SK-N-SH (cell line): Measurements from ENCODE around the gene ATXN7L3.

ENCODE experiments used
- EP300 ChIP-seq, 2 experiments: IDR thresholded peaks; 2 replicates each; pipeline versions ENCODE4 v1.4.0 to v1.6.1; 2012; ENCODE audit warnings: borderline replicate concordance in 1 of 2, low read depth in 1 of 2, low read length in 1 of 2
- FOSL2 ChIP-seq: IDR thresholded peaks from 2 replicates; pipeline ENCODE4 v1.4.0; 2012; ENCODE audit warnings: low read depth, mild to moderate bottlenecking, moderate library complexity, borderline replicate concordance
- MXI1 ChIP-seq: IDR thresholded peaks from 2 replicates; pipeline ENCODE4 v1.6.1; 2012; ENCODE audit warnings: mild to moderate bottlenecking, low read depth, low read length, improper control_type of control experiment
- POLR2AphosphoS5 ChIP-seq: IDR thresholded peaks from 2 replicates; pipeline ENCODE4 v1.6.1; 2012; ENCODE audit warnings: low read depth, low read length
- RAD21 ChIP-seq: IDR thresholded peaks from 2 replicates; pipeline ENCODE4 v1.6.1; 2012; ENCODE audit warnings: mild to moderate bottlenecking, low read length
- RCOR1 ChIP-seq: fragments of 150-350 bp; IDR thresholded peaks from 2 replicates; pipeline ENCODE4 v1.6.1; 2017; ENCODE audit warnings: antibody characterized with exemption, low read length
- TAF1 ChIP-seq: IDR thresholded peaks from 2 replicates; pipeline ENCODE4 v1.6.1; 2012; ENCODE audit warnings: low read depth, mild to moderate bottlenecking, low read length, moderate library complexity, borderline replicate concordance
- TF ChIP-seq, protein P1 (sequence below): IDR thresholded peaks from 2 replicates; pipeline ENCODE4 v1.6.1; 2012; ENCODE audit warnings: mild to moderate bottlenecking, low read depth, low read length, moderate library complexity
- TF ChIP-seq, protein P2 (sequence below): fragments of 200-600 bp; sonication (generic); IDR thresholded peaks from 2 replicates; pipeline ENCODE4 v1.6.1; 2017; ENCODE audit warnings: antibody characterized with exemption, mild to moderate bottlenecking, moderate library complexity
- TF ChIP-seq, protein P3 (sequence below): fragments of 150-350 bp; IDR thresholded peaks from 2 replicates; pipeline ENCODE4 v1.6.1; 2017; ENCODE audit warnings: antibody characterized with exemption, low read length, low read depth, borderline replicate concordance
- TF ChIP-seq, protein P4 (sequence below): IDR thresholded peaks from 2 replicates; pipeline ENCODE4; 2012
- TF ChIP-seq, protein P5 (sequence below): IDR thresholded peaks from 2 replicates; pipeline ENCODE4 v1.4.0; 2012; ENCODE audit warnings: low read depth

DNA sequence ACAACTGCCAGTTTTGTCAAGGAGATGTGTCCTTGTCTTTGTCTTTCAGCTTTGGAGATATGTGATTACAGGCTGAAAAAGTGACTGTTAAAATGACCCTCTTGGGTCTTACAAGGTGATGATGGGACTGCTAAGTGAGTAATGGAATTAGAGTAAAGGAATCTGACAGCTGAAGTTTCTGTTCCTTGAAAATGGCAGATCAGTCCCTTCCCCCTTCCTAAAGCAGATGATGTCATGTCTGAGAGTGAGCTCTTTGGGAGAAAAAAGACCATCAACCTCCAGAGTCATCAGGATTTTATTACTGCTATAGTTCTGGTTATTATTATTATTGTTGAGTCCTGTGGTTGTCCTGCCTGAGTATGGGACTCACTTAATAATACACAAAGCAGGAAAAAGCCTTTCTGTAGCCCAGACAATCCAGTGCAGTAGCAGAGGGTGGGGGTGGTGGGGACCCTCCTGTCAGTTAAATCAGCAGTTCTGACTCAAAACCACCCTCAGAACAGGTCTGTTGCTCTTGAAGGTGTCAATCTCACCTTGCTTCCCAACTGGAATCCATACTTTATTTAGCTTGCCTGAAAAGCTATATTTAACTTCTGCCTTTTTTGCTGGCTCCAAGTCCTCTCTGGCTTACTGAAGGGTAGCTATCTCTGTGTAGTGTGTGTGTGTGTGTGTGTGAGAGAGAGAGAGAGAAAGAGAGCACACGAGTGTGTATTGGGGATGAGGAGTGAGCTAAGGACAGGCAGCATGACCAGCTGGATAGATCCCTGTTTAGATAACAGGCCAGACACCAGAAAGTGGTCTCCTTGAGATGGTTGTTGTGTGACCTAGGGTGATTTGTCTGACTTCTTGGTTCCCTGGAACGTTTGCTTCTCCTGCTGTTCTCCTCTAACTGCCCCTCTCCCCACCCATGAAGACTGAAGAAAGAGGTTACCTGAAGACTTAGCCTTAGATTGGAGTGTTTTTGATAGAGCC, 53.0 kb downstream of the ATXN7L3 start:
- no peak for TF ChIP-seq TAF1
- TF ChIP-seq MXI1 = no peak
- TF ChIP-seq POLR2AphosphoS5 = no peak
- TF ChIP-seq RCOR1 = no peak
- TF ChIP-seq, protein P1, sequence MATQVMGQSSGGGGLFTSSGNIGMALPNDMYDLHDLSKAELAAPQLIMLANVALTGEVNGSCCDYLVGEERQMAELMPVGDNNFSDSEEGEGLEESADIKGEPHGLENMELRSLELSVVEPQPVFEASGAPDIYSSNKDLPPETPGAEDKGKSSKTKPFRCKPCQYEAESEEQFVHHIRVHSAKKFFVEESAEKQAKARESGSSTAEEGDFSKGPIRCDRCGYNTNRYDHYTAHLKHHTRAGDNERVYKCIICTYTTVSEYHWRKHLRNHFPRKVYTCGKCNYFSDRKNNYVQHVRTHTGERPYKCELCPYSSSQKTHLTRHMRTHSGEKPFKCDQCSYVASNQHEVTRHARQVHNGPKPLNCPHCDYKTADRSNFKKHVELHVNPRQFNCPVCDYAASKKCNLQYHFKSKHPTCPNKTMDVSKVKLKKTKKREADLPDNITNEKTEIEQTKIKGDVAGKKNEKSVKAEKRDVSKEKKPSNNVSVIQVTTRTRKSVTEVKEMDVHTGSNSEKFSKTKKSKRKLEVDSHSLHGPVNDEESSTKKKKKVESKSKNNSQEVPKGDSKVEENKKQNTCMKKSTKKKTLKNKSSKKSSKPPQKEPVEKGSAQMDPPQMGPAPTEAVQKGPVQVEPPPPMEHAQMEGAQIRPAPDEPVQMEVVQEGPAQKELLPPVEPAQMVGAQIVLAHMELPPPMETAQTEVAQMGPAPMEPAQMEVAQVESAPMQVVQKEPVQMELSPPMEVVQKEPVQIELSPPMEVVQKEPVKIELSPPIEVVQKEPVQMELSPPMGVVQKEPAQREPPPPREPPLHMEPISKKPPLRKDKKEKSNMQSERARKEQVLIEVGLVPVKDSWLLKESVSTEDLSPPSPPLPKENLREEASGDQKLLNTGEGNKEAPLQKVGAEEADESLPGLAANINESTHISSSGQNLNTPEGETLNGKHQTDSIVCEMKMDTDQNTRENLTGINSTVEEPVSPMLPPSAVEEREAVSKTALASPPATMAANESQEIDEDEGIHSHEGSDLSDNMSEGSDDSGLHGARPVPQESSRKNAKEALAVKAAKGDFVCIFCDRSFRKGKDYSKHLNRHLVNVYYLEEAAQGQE = no peak
- TF ChIP-seq RAD21 = no peak
- no peak for TF ChIP-seq EP300 (IDR thresholded peaks at IDR 0.05; ENCODE audit: borderline replicate concordance in 1 of 2, low read depth in 1 of 2, low read length in 1 of 2)
- TF ChIP-seq, protein P2, sequence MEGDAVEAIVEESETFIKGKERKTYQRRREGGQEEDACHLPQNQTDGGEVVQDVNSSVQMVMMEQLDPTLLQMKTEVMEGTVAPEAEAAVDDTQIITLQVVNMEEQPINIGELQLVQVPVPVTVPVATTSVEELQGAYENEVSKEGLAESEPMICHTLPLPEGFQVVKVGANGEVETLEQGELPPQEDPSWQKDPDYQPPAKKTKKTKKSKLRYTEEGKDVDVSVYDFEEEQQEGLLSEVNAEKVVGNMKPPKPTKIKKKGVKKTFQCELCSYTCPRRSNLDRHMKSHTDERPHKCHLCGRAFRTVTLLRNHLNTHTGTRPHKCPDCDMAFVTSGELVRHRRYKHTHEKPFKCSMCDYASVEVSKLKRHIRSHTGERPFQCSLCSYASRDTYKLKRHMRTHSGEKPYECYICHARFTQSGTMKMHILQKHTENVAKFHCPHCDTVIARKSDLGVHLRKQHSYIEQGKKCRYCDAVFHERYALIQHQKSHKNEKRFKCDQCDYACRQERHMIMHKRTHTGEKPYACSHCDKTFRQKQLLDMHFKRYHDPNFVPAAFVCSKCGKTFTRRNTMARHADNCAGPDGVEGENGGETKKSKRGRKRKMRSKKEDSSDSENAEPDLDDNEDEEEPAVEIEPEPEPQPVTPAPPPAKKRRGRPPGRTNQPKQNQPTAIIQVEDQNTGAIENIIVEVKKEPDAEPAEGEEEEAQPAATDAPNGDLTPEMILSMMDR = no peak
- TF ChIP-seq, protein P3, sequence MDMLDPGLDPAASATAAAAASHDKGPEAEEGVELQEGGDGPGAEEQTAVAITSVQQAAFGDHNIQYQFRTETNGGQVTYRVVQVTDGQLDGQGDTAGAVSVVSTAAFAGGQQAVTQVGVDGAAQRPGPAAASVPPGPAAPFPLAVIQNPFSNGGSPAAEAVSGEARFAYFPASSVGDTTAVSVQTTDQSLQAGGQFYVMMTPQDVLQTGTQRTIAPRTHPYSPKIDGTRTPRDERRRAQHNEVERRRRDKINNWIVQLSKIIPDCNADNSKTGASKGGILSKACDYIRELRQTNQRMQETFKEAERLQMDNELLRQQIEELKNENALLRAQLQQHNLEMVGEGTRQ = no peak
- TF ChIP-seq, protein P4, sequence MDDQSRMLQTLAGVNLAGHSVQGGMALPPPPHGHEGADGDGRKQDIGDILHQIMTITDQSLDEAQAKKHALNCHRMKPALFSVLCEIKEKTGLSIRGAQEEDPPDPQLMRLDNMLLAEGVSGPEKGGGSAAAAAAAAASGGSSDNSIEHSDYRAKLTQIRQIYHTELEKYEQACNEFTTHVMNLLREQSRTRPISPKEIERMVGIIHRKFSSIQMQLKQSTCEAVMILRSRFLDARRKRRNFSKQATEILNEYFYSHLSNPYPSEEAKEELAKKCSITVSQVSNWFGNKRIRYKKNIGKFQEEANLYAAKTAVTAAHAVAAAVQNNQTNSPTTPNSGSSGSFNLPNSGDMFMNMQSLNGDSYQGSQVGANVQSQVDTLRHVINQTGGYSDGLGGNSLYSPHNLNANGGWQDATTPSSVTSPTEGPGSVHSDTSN = no peak
- TF ChIP-seq, protein P5, sequence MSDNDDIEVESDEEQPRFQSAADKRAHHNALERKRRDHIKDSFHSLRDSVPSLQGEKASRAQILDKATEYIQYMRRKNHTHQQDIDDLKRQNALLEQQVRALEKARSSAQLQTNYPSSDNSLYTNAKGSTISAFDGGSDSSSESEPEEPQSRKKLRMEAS = no peak
- TF ChIP-seq FOSL2 = no peak
